WTC11 (cell line): ENCODE measurements around the gene ELOVL5. TPM values are rescaled to one million over a fixed set of nuclear protein-coding genes. Genes with fewer than 3 reads are reported as not detected.

ENCODE experiments used
- ATAC-seq: fragments of 200-7000 bp; cut with Tn5 transposase; 2 replicates; pipeline ENCODE4 v1.10.0; 2021; ENCODE audit warnings: mild to moderate bottlenecking, moderate library complexity
- CTCF ChIA-PET: fragments of 300-600 bp; sonication (Branson Sonifier 250); formaldehyde crosslinking; loops from one replicate; lab custom pipeline; 2021; ENCODE audit warnings: antibody characterized with exemption; lab: Charles Lee
- POLR2A ChIA-PET: fragments of 350-600 bp; sonication (Branson Sonifier 250); formaldehyde crosslinking; loops from one replicate; lab custom pipeline; 2021; ENCODE audit warnings: antibody characterized with exemption; lab: Charles Lee
- DNase-seq: peaks from one replicate; pipeline ENCODE4 v3.0.0; 2021; ENCODE audit warnings: low spot score
- H3K27ac Mint-ChIP-seq: 2 replicates; pipeline ENCODE4 v1.8.0; 2021; ENCODE audit warnings: mixed read lengths
- H3K27me3 Mint-ChIP-seq: 2 replicates; pipeline ENCODE4 v1.8.0; 2021; ENCODE audit warnings: low read depth, mild to moderate bottlenecking, moderate library complexity, mixed read lengths
- H3K36me3 Mint-ChIP-seq: 2 replicates; pipeline ENCODE4 v1.8.0; 2021; ENCODE audit warnings: mixed read lengths
- H3K4me1 Mint-ChIP-seq: 2 replicates; pipeline ENCODE4 v1.8.0; 2022; ENCODE audit warnings: mixed read lengths
- H3K4me3 Mint-ChIP-seq: 2 replicates; pipeline ENCODE4 v1.8.0; 2021; ENCODE audit warnings: mild to moderate bottlenecking, moderate library complexity, mixed read lengths
- H3K9me3 Mint-ChIP-seq: 2 replicates; pipeline ENCODE4 v1.8.0; 2021; ENCODE audit warnings: mixed read lengths
- ATF1 ChIP-seq: sonication (generic); formaldehyde crosslinking; IDR thresholded peaks from 2 replicates; pipeline ENCODE4 v1.8.1; 2023; ENCODE audit warnings: mild to moderate bottlenecking, moderate library complexity, missing genetic modification reagents
- ATF6 ChIP-seq: sonication (generic); formaldehyde crosslinking; IDR thresholded peaks from 2 replicates; pipeline ENCODE4 v1.8.1; 2023; ENCODE audit warnings: mild to moderate bottlenecking, missing genetic modification reagents
- CTCF ChIP-seq: fragments of 200-600 bp; IDR thresholded peaks from 2 replicates; pipeline ENCODE4 v1.8.0; 2022; ENCODE audit warnings: antibody characterized with exemption
- E2F1 ChIP-seq: sonication (generic); formaldehyde crosslinking; IDR thresholded peaks from 2 replicates; pipeline ENCODE4 v1.8.0; 2022; ENCODE audit warnings: mild to moderate bottlenecking, missing genetic modification reagents
- E2F4 ChIP-seq: sonication (generic); formaldehyde crosslinking; IDR thresholded peaks from 2 replicates; pipeline ENCODE4 v1.8.1; 2022; ENCODE audit warnings: low read depth, mild to moderate bottlenecking, moderate library complexity, missing genetic modification reagents, borderline replicate concordance
- E2F5 ChIP-seq: sonication (generic); formaldehyde crosslinking; IDR thresholded peaks from 2 replicates; pipeline ENCODE4 v1.8.1; 2022; ENCODE audit warnings: mild to moderate bottlenecking, moderate library complexity, missing genetic modification reagents
- FOXK1 ChIP-seq: sonication (generic); formaldehyde crosslinking; IDR thresholded peaks from 2 replicates; pipeline ENCODE4 v1.8.0; 2022; ENCODE audit warnings: mild to moderate bottlenecking, moderate library complexity, missing genetic modification reagents
- JAZF1 ChIP-seq: fragments of 250-450 bp; sonication (Bioruptor Pico); IDR thresholded peaks from 2 replicates; pipeline ENCODE4 v1.9.0; 2021; ENCODE audit warnings: moderate library complexity, mild to moderate bottlenecking, inconsistent platforms
- NFATC4 ChIP-seq: fragments of 250-450 bp; sonication (Bioruptor Pico); IDR thresholded peaks from 2 replicates; pipeline ENCODE4 v1.9.0; 2021; ENCODE audit warnings: mild to moderate bottlenecking
- SMAD3 ChIP-seq: sonication (generic); formaldehyde crosslinking; IDR thresholded peaks from 2 replicates; pipeline ENCODE4 v1.8.0; 2022; ENCODE audit warnings: missing genetic modification reagents, mild to moderate bottlenecking, borderline replicate concordance
- STAT6 ChIP-seq: sonication (generic); formaldehyde crosslinking; conservative IDR thresholded peaks from 2 replicates; pipeline ENCODE4 v1.8.1; 2023; ENCODE audit warnings: mild to moderate bottlenecking, low read depth, missing genetic modification reagents, moderate library complexity
- TP53 ChIP-seq: sonication (generic); formaldehyde crosslinking; IDR thresholded peaks from 2 replicates; pipeline ENCODE4 v1.8.1; 2023; ENCODE audit warnings: mild to moderate bottlenecking, missing genetic modification reagents
- ZBTB43 ChIP-seq: sonication (generic); formaldehyde crosslinking; IDR thresholded peaks from 2 replicates; pipeline ENCODE4 v1.8.1; 2023; ENCODE audit warnings: mild to moderate bottlenecking, missing genetic modification reagents
- ZNF281 ChIP-seq: sonication (generic); formaldehyde crosslinking; IDR thresholded peaks from 2 replicates; pipeline ENCODE4 v1.8.0; 2023; ENCODE audit warnings: mild to moderate bottlenecking, missing genetic modification reagents
- ZNF396 ChIP-seq: fragments of 250-450 bp; sonication (Bioruptor Pico); IDR thresholded peaks from 2 replicates; pipeline ENCODE4 v1.8.0; 2021; ENCODE audit warnings: mild to moderate bottlenecking, moderate library complexity, borderline replicate concordance
- total RNA-seq: library from RNA; stranded (reverse); gene quantifications from 3 replicates; pipeline ENCODE4 v1.2.3, GENCODE V29; 2021

ELOVL5 gene
- total RNA-seq, 1 experiment from 2014 or later, result 122 TPM

- Mint-ChIP-seq H3K9me3 (no peaks in the 10 kb centered on the region), H3K27ac (no peak overlapping the region), H3K4me3 (no peak overlapping the region), H3K27me3 (no peaks in the 10 kb centered on the region), H3K4me1 (peaks cover 65% of the 10 kb centered on the region), H3K36me3 (peaks cover 10% of the 10 kb centered on the region)
- no peak for TF ChIP-seq CTCF
- no peak for TF ChIP-seq E2F5 (CRISPR knock-in tag)
- no peak for TF ChIP-seq TP53 (CRISPR knock-in tag)
- no peak for TF ChIP-seq JAZF1
- TF ChIP-seq STAT6 (CRISPR knock-in tag), result no peak
- TF ChIP-seq ATF1, result no peak
- TF ChIP-seq SMAD3 (CRISPR knock-in tag), result no peak
- no peak for TF ChIP-seq E2F4 (CRISPR knock-in tag)
- DNase-seq, result no peak
- ATAC-seq, result no peak
- ChIA-PET POLR2A (no interaction called here), CTCF (no interaction called here)
These were observed 10.4 kb downstream of the ELOVL5 start for GRCh38 chr6:53338304-53338703.

GRCh38 chr6:53336070-53336469 lies 12.7 kb downstream of the ELOVL5 start:
- ChIA-PET POLR2A (no interaction called here), CTCF (interaction anchor here (0.6 to 1.0 kb wide), 2 partner anchors 9 to 12 kb away, joined by 3 read pairs; no protein-coding TSS in a partner anchor)
- ATAC-seq (no peak), DNase-seq (no peak)
- H3K27ac Mint-ChIP-seq, result peak overlapping the region; percentile 82
- peaks cover 10% of the 10 kb centered on the region for H3K36me3 Mint-ChIP-seq
- H3K27me3 Mint-ChIP-seq, result no peaks in the 10 kb centered on the region
- TF ChIP-seq ZNF396 (CRISPR knock-in tag), result no peak
- no peaks in the 10 kb centered on the region for H3K9me3 Mint-ChIP-seq
- H3K4me3 Mint-ChIP-seq, result no peak overlapping the region
- peaks cover 65% of the 10 kb centered on the region for H3K4me1 Mint-ChIP-seq

- ATAC-seq, result peak; percentile 70
- no peak for TF ChIP-seq ZNF281
- no peak for TF ChIP-seq E2F1
- no peak for TF ChIP-seq ZBTB43 (CRISPR knock-in tag)
- TF ChIP-seq ATF6 (CRISPR knock-in tag), result no peak
- no peak for TF ChIP-seq NFATC4
- no peak for TF ChIP-seq FOXK1 (CRISPR knock-in tag)
These were observed 13.3 kb downstream of the ELOVL5 start for GRCh38 chr6:53335224-53335994.

More at GRCh38 chr6:53335224-53335994, 13.3 kb downstream of the ELOVL5 start:
- ChIA-PET CTCF (interaction anchor here (1.0 kb wide), 1 partner anchor 9 kb away, joined by 3 read pairs; no protein-coding TSS in a partner anchor), POLR2A (no interaction called here)
- Mint-ChIP-seq H3K4me1 (peaks cover 61% of the 10 kb centered on the region), H3K27ac (peak overlapping the region; percentile 82), H3K9me3 (no peaks in the 10 kb centered on the region), H3K27me3 (no peaks in the 10 kb centered on the region), H3K4me3 (no peak overlapping the region; the same call in 1 of the 2 replicates), H3K36me3 (peaks cover 10% of the 10 kb centered on the region)
- no peak for DNase-seq
